ENCODE results near the gene RANGRF. TPM values are rescaled to one million over a fixed set of nuclear protein-coding genes. Genes with fewer than 3 reads are reported as not detected.
A peak's percentile ranks its signal among the peaks of the same experiment; 100 is the strongest.

Gene RANGRF
- total RNA-seq, 4 donors from 2014 or later: 7.8 to 15.4 (median 12.6) TPM

GRCh38 chr17:8289103-8289397 lies 580 bp downstream of the RANGRF start:
- Histone ChIP-seq H3K9me3 (no peaks in the 10 kb centered on the region), H3K4me3 (peak overlapping the region; percentile 58 to 82 (median 70)), H3K4me1 (peaks cover 11 to 36% (median 12%) of the 10 kb centered on the region in 3 donors), H3K36me3 (no peaks in the 10 kb centered on the region), H3K27ac (peak overlapping the region; percentile 86 to 93 (median 92)), H3K27me3 (no peaks in the 10 kb centered on the region)
- intact Hi-C loops (cut with DNase I): loop anchor here (5.0 to 10.0 kb wide), 2 partner anchors 37 to 54 kb away; no protein-coding TSS in a partner anchor
- no peak for DNase-seq
- TF ChIP-seq, protein P1, sequence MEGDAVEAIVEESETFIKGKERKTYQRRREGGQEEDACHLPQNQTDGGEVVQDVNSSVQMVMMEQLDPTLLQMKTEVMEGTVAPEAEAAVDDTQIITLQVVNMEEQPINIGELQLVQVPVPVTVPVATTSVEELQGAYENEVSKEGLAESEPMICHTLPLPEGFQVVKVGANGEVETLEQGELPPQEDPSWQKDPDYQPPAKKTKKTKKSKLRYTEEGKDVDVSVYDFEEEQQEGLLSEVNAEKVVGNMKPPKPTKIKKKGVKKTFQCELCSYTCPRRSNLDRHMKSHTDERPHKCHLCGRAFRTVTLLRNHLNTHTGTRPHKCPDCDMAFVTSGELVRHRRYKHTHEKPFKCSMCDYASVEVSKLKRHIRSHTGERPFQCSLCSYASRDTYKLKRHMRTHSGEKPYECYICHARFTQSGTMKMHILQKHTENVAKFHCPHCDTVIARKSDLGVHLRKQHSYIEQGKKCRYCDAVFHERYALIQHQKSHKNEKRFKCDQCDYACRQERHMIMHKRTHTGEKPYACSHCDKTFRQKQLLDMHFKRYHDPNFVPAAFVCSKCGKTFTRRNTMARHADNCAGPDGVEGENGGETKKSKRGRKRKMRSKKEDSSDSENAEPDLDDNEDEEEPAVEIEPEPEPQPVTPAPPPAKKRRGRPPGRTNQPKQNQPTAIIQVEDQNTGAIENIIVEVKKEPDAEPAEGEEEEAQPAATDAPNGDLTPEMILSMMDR (IDR thresholded peaks at IDR 0.05): no peak
- no peak for TF ChIP-seq POLR2A (IDR thresholded peaks at IDR 0.05)
- 20% methylated on average over 1 of the region's 17 CpGs; no CpG with 5 or more reads in 1 of the 2 donors for WGBS, 2 donors

- Histone ChIP-seq H3K4me3 (no peak overlapping the region), H3K27ac (no peak overlapping the region), H3K27me3 (no peaks in the 10 kb centered on the region), H3K4me1 (peaks cover 15 to 46% (median 20%) of the 10 kb centered on the region in 3 donors), H3K36me3 (no peaks in the 10 kb centered on the region), H3K9me3 (no peaks in the 10 kb centered on the region)
- TF ChIP-seq POLR2A (IDR thresholded peaks at IDR 0.05): no peak
- TF ChIP-seq, protein P1 (IDR thresholded peaks at IDR 0.05): no peak
- DNase-seq: no peak
- intact Hi-C loops (cut with DNase I): no loop called here
- 67 to 70% methylated on average over 2 to 3 of the region's 3 CpGs for WGBS, 2 donors
Measured at GRCh38 chr17:8290043-8290442, 1.6 kb downstream of the RANGRF start.

DNA sequence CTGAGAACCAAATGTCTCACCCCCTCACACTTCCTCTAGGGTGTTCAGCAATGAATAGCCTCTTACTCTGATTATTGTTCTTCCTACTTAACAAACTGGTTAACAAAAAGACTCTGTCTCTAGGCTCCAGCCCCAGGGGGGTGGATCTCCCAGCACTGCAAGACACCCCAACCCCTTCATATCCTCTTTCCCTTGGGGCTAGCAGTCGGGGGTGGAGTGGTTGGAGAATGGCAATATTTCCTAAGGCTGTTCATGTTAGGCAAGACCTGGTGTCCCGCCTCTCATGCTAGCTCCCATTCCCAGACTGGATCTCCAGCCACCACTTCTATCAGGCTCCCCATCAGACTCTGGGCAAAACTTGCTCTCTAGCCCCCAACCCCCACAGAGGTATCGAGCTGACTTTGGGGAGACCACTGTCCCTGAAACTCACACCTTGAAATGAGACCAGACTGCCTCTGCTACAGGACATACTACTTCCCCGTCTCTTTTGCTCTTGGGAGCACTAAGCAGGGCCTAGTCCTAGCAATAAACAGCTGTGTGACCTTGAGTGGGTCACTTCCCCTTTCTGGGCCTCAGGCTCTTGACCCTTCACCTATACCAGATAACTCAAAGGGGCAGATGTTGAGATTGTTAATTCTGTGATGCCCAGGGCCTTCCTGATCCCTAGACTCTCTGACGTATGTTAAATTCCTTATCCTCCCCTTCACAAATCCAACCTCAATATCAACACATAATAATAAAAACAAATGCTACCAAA lies 4.3 kb downstream of the RANGRF start:
- TF ChIP-seq POLR2A (IDR thresholded peaks at IDR 0.05): no peak
- TF ChIP-seq, protein P1 (IDR thresholded peaks at IDR 0.05): no peak
- no peaks in the 10 kb centered on the region for H3K36me3 ChIP-seq
- no peak overlapping the region for H3K4me3 ChIP-seq
- no peak overlapping the region for H3K27ac ChIP-seq
- DNase-seq: no peak
- H3K9me3 ChIP-seq: no peaks in the 10 kb centered on the region
- H3K4me1 ChIP-seq: peaks cover 11 to 53% (median 17%) of the 10 kb centered on the region in 3 donors
- intact Hi-C loops (cut with DNase I): no loop called here
- WGBS, 2 donors: 72 to 80% methylated on average over 5 of the region's 5 CpGs
- H3K27me3 ChIP-seq: no peaks in the 10 kb centered on the region

DNA sequence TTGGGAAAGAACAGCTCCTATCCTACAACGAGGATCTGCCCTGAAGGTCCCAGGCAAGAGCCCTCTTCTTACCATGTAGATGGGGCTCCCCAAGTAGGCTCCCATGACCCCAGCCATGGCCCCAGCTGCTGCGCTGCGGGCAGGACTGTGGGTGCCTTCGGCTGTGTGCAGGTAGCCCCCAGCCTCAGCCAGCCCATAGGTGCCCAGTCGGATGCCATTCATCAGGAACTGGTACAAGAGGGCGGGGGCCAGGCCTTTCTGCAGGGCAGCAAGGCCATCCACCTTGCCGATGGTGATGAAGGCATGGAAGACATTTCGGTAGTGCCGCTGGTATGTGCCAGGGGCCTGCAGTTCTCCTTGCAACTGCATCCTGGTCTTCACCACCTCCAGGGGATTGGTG lies 5.9 kb downstream of the RANGRF start:
- peak overlapping the region in 2 of 4 donors; percentile 95 to 97 for H3K27ac ChIP-seq
- 88 to 100% methylated on average over 3 to 5 of the region's 9 CpGs for WGBS, 2 donors
- H3K4me3 ChIP-seq: no peak overlapping the region
- intact Hi-C loops (cut with DNase I): no loop called here
- no peaks in the 10 kb centered on the region for H3K36me3 ChIP-seq
- TF ChIP-seq, protein P1 (IDR thresholded peaks at IDR 0.05): no peak
- TF ChIP-seq POLR2A (IDR thresholded peaks at IDR 0.05): no peak
- peaks cover 9 to 37% (median 12%) of the 10 kb centered on the region in 3 donors for H3K4me1 ChIP-seq
- DNase-seq: no peak
- no peaks in the 10 kb centered on the region for H3K9me3 ChIP-seq
- H3K27me3 ChIP-seq: no peaks in the 10 kb centered on the region

DNA sequence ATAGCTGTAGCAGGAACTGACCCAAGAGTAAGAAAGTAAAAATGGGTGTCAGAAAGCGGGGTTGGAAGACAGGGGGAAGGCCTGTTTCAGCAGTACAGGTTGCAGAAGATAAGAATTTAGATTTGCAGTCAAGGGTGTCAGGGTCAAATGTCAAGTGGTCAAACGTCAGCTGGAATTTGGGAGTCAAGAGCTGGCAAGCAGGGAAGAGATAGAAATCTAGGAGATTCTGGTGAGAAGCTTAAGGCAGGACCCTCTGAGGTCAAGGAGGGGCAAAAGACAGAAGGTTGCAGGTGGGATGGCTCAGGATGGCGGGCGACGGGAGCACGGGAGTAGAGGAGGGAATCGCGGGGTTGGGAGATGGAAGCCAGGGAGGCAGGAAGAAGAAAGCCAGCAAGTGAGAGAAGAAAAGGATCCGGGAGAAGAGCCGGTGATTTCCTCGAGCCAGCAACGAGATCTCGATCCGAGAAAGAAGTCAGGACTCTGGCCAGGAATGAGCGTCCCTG lies 6.4 kb downstream of the RANGRF start:
- no peaks in the 10 kb centered on the region for H3K9me3 ChIP-seq
- peak overlapping the region; percentile 45 to 90 (median 70) for H3K4me3 ChIP-seq
- intact Hi-C loops (cut with DNase I): no loop called here
- peak overlapping the region; percentile 91 to 97 (median 96) for H3K27ac ChIP-seq
- TF ChIP-seq, protein P1 (IDR thresholded peaks at IDR 0.05): no peak
- no peak for TF ChIP-seq POLR2A (IDR thresholded peaks at IDR 0.05)
- no peaks in the 10 kb centered on the region for H3K36me3 ChIP-seq
- no peaks in the 10 kb centered on the region for H3K27me3 ChIP-seq
- H3K4me1 ChIP-seq: peaks cover 4 to 32% (median 8%) of the 10 kb centered on the region in 3 donors
- no peak for DNase-seq
- 7 to 9% methylated on average over 14 to 15 of the region's 15 CpGs for WGBS, 2 donors

Data from esophagus squamous epithelium (tissue), 5 donors.